ENCODE results near the gene CAMK1D. TPM values are rescaled to one million over a fixed set of nuclear protein-coding genes. Genes with fewer than 3 reads are reported as not detected.

Gene CAMK1D
- total and polyA plus RNA-seq, 10 of the 15 experiments (the other 5 are each of a cell fraction or from before 2014, with no cell fraction given) = 2.1 to 35.5 (median 14.7) TPM

GRCh38 chr10:12637649-12638048, 288.3 kb downstream of the CAMK1D start:
- TF ChIP-seq USF1 (IDR thresholded peaks at IDR 0.05; ENCODE audit: borderline replicate concordance, extremely low read length, insufficient read depth, low read depth, low read length) (no peak), IKZF2 (IDR thresholded peaks at IDR 0.05) (no peak), SKIL (IDR thresholded peaks at IDR 0.05; ENCODE audit: low read depth, poor library complexity, severe bottlenecking) (no peak), CREB1 (IDR thresholded peaks at IDR 0.05; ENCODE audit: low read depth) (no peak), GATAD2B (conservative IDR thresholded peaks at IDR 0.05; ENCODE audit: low read depth) (no peak), YY1 (IDR thresholded peaks at IDR 0.05; ENCODE audit: low read depth, low read length) (no peak), YBX1 (IDR thresholded peaks at IDR 0.05) (no peak), CTCF (IDR thresholded peaks at IDR 0.05 in 2 of 3, conservative IDR thresholded peaks at IDR 0.05 in 1 of 3; ENCODE audit: control insufficient read depth in 2 of 3, extremely low read depth in 1 of 3, insufficient read depth in 1 of 3, low read depth in 3 of 3, low read length in 3 of 3) (no peak), USF2 (IDR thresholded peaks at IDR 0.05; ENCODE audit: borderline replicate concordance, low read depth, low read length) (no peak), KLF5 (IDR thresholded peaks at IDR 0.05; ENCODE audit: partially characterized antibody) (no peak), RBBP5 (conservative IDR thresholded peaks at IDR 0.05) (no peak), POLR2AphosphoS2 (IDR thresholded peaks at IDR 0.05; ENCODE audit: low read depth, low read length) (no peak), SMAD1 (IDR thresholded peaks at IDR 0.05; ENCODE audit: low read depth, partially characterized antibody) (no peak), PKNOX1 (IDR thresholded peaks at IDR 0.05) (no peak)
- Histone ChIP-seq H3K79me2 (ENCODE audit: control insufficient read depth, insufficient read depth, low read length) (no peaks in the 10 kb centered on the region; the same call in 1 of the 2 replicates), H4K20me1 (ENCODE audit: control insufficient read depth, insufficient read depth) (no peaks in the 10 kb centered on the region), H3K9ac (ENCODE audit: control insufficient read depth, insufficient read depth, low read length) (no peak overlapping the region), H2AFZ (ENCODE audit: control insufficient read depth, low read depth, low read length) (no peak overlapping the region), H3K4me3 (no peak overlapping the region), H3K4me2 (ENCODE audit: control insufficient read depth, insufficient read depth) (no peak overlapping the region), H3K27ac (ENCODE audit: control insufficient read depth, insufficient read depth) (no peak overlapping the region), H3K27me3 (replicated peaks in 1 of 2; ENCODE audit: control insufficient read depth in 2 of 2, insufficient read depth in 2 of 2, low read length in 1 of 2) (no peaks in the 10 kb centered on the region), H3K9me3 (replicated peaks; ENCODE audit: control insufficient read depth, insufficient read depth, low read length) (no peaks in the 10 kb centered on the region), H3K36me3 (ENCODE audit: control insufficient read depth in 2 of 2, insufficient read depth in 2 of 2, low read length in 1 of 2) (no peaks in the 10 kb centered on the region; a peak in 1 of 4 replicates), H3K4me1 (ENCODE audit: control insufficient read depth, insufficient read depth, low read length) (peaks cover 4% of the 10 kb centered on the region)
- FAIRE-seq = no peak
- WGBS (ENCODE audit: insufficient coverage, insufficient replicate concordance, low lambda C conversion rate, missing lambda C conversion rate) = 53% methylated on average over 8 of the region's 8 CpGs
- DNase-seq (ENCODE audit: low read depth, low spot score) = no peak
- ChIA-PET RAD21 (ENCODE audit: unreplicated experiment) (no interaction called here), POLR2A (no interaction called here), CTCF (no interaction called here), SMC1A (ENCODE audit: uncharacterized antibody, unreplicated experiment) (no interaction called here)
- in situ Hi-C loops (cut with MboI) = no loop called here
- no TSS peak for BruUV-seq (replicated peaks)
- intact Hi-C loops (cut with micrococcal nuclease; ENCODE audit: unreplicated experiment) = no loop called here
- no peak for ATAC-seq

All from GM12878 (cell line).